Heart left ventricle (tissue), 16 donors: ENCODE data around the gene EPX. TPM values are rescaled to one million over a fixed set of nuclear protein-coding genes. Genes with fewer than 3 reads are reported as not detected.

Source experiments
- ATAC-seq, 4 donors: fragments of 200-7000 bp; cut with Tn5 transposase; one replicate each; pipeline ENCODE4 v1.9.1; 2020 to 2022; ENCODE audit warnings: moderate library complexity in 4 of 4, mild to moderate bottlenecking in 3 of 4, moderate number of reproducible peaks in 1 of 4
- DNase-seq, 5 donors: peaks; one replicate each; pipeline ENCODE4 v3.0.0-alpha.2; 2020
- H3K27ac ChIP-seq, 12 donors: fragments of 200-600 bp; sonication (generic) in 4 of 12; one replicate each; pipeline versions ENCODE4 v1.5.0 to v1.8.0; 2016 to 2022; ENCODE audit warnings: mild to moderate bottlenecking in 2 of 12
- H3K27me3 ChIP-seq, 9 donors: fragments of 200-600 bp; sonication (generic) in 2 of 9; one replicate each; pipeline versions ENCODE4 v1.5.1 to v1.8.0; 2016 to 2022; ENCODE audit warnings: mild to moderate bottlenecking in 3 of 9
- H3K36me3 ChIP-seq, 9 donors: fragments of 200-600 bp; sonication (generic) in 2 of 9; one replicate each; pipeline versions ENCODE4 v1.5.0 to v1.8.0; 2018 to 2022; ENCODE audit warnings: mild to moderate bottlenecking in 2 of 9
- H3K4me1 ChIP-seq, 12 donors: fragments of 200-600 bp; sonication (generic) in 4 of 12; one replicate each; pipeline versions ENCODE4 v1.5.0 to v1.8.0; 2016 to 2022; ENCODE audit warnings: mild to moderate bottlenecking in 3 of 12
- H3K4me3 ChIP-seq, 12 donors: fragments of 200-600 bp; sonication (generic) in 4 of 12; one replicate each; pipeline versions ENCODE4 v1.5.0 to v1.8.0; 2017 to 2022; ENCODE audit warnings: mild to moderate bottlenecking in 9 of 12, moderate library complexity in 4 of 12
- H3K9me3 ChIP-seq, 12 donors: fragments of 200-600 bp; sonication (generic) in 4 of 12; one replicate each; pipeline versions ENCODE4 v1.5.0 to v1.8.0; 2016 to 2022; ENCODE audit warnings: mild to moderate bottlenecking in 1 of 12
- POLR2A ChIP-seq, 2 donors: fragments of 450-650 bp; IDR thresholded peaks; one replicate each; pipeline ENCODE4 v1.6.1; 2017; ENCODE audit warnings: antibody characterized with exemption in 2 of 2, mild to moderate bottlenecking in 2 of 2, moderate library complexity in 2 of 2
- WGBS, 4 donors: extraction: QIAGEN DNeasy Blood & Tissue Kit in 2 of 4; methylation state at CpG; one replicate each; pipeline versions ENCODE4 v1.1.5 to v1.1.7; 2013 to 2018; 5-methylcytosine and 5-hydroxymethylcytosine counted together
- intact Hi-C, 10 donors: fragments of 100-400 bp; cut with DNase I; formaldehyde crosslinking; loops; one replicate each; pipeline versions ENCODE4 v1.11.1 to v1.14.2; 2022
- polyA plus RNA-seq, 2 donors: library from polyadenylated mRNA; stranded (reverse); fragments of 200-250 nt; gene quantifications; one replicate each; pipeline ENCODE4 v1.2.3, GENCODE V29; 2013
- total RNA-seq, 9 donors: library from RNA; depleted of rRNA in 2 of 9; stranded (reverse); fragments of >200 nt in 2 of 9; fragmentation: NEBNext Ultra II Directional in 3 of 9; extraction: Animal tissue kit (Norgen Biotek cat#: 25700) in 3 of 9; gene quantifications; one replicate each; pipeline versions ENCODE4 v1.1.0 to v1.2.4, GENCODE V29; 2016 to 2023
- TF ChIP-seq, protein P1 (sequence below), 12 donors: fragments of 200-600 bp; sonication (generic) in 4 of 12; IDR thresholded peaks; one replicate each; pipeline versions ENCODE4 v1.5.0 to v1.8.0; 2018 to 2022; ENCODE audit warnings: antibody characterized with exemption in 12 of 12, mild to moderate bottlenecking in 5 of 12
- donor health status: ischemic (EF 13 %, LVEDD 7.1; RV severe dilation, severe dysfunction).
- donor health status: healthy with polysubstance abuse.
- donor health status: DM: no; HTN: yes; CAD: no.
- donor health status: DM: no; HTN: no; CAD: no.
- donor health status: ischemic (EF 25% LVEDD 6.9; RV normal size, moderate dysfunction).
- donor health status: ischemic (EF 25% LVEDD 5.7; RV mildly dilated, moderate dysfunction).
- donor health status: healthy.
- donor health status: DM: yes; HTN: yes; CAD: no.
- donor health status: ischemic (EF 35%, LVEDD 5.7; RV mildly dilated, moderate dysfunction).
- donor health status: nonischemic (EF 11% LVEDD 7.7; RV severe dilation, severe dysfunction).
- donor health status: DM: yes; HTN: yes; CAD: no.
- donor health status: PGD.
- donor health status: ischemic (EF 29% LVEDD 5.4; RV normal size, mild dysfunction).
- donor health status: nonischemic (EF 23%, LVEDD 6.1; RV moderate dilation, normal function).

EPX gene
- total and polyA plus RNA-seq, 11 donors = not detected

DNA sequence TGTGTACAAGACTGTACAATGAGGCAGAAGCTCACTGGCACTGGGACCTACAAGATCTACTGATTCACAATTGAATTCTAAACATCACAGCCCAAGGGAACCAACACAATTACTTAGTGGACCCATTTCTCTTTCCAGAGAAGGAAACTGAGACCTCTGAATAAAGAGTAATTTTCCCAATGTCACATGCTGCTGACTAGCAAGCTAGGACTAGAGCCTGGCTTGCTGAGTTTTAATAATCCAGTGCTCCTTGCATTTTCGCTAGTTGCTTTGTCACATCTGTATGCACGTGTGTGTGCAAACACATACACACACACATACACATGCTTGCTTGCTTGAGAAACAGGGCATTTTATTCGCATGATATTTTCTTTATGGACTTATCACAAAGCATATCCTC lies 42.0 kb downstream of the EPX start:
- no peak for DNase-seq
- Histone ChIP-seq H3K4me3 (no peak overlapping the region), H3K9me3 (no peaks in the 10 kb centered on the region), H3K4me1 (peaks cover 0 to 18% (median 0%) of the 10 kb centered on the region in 12 donors), H3K27ac (no peak overlapping the region), H3K36me3 (no peaks in the 10 kb centered on the region), H3K27me3 (peaks cover 0 to 43% (median 4%) of the 10 kb centered on the region in 9 donors)
- 82 to 91% (median 84%) methylated on average over 3 of the region's 3 CpGs for WGBS, 4 donors
- TF ChIP-seq, protein P1, sequence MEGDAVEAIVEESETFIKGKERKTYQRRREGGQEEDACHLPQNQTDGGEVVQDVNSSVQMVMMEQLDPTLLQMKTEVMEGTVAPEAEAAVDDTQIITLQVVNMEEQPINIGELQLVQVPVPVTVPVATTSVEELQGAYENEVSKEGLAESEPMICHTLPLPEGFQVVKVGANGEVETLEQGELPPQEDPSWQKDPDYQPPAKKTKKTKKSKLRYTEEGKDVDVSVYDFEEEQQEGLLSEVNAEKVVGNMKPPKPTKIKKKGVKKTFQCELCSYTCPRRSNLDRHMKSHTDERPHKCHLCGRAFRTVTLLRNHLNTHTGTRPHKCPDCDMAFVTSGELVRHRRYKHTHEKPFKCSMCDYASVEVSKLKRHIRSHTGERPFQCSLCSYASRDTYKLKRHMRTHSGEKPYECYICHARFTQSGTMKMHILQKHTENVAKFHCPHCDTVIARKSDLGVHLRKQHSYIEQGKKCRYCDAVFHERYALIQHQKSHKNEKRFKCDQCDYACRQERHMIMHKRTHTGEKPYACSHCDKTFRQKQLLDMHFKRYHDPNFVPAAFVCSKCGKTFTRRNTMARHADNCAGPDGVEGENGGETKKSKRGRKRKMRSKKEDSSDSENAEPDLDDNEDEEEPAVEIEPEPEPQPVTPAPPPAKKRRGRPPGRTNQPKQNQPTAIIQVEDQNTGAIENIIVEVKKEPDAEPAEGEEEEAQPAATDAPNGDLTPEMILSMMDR (IDR thresholded peaks at IDR 0.05) = no peak
- no peak for TF ChIP-seq POLR2A (IDR thresholded peaks at IDR 0.05)
- intact Hi-C loops = no loop called here
- no peak for ATAC-seq

DNA sequence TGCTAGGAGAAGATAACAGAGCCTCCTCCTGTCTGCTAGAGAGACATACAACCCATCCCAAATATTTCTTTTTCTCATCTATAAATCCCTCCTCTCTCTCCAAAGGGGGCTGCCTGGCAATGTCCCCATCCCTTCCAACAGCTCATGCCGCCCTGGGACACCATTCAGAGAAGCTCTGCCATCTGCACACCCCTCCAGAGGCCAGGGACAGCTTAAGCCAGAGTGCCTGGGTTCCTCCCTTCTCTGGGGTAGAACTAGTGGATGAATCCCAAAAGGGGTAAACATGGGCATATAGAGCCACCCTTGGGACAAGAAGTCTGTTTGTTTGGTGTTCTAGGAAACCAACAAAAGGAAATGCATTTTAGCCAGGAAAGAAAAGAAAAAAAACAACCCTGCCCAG lies 43.3 kb downstream of the EPX start:
- H3K36me3 ChIP-seq = no peaks in the 10 kb centered on the region
- TF ChIP-seq, protein P1 (IDR thresholded peaks at IDR 0.05) = no peak
- no peak for TF ChIP-seq POLR2A (IDR thresholded peaks at IDR 0.05)
- no peak overlapping the region for H3K4me3 ChIP-seq
- DNase-seq (no peak), ATAC-seq (no peak)
- no peaks in the 10 kb centered on the region for H3K9me3 ChIP-seq
- H3K27me3 ChIP-seq = peaks cover 0 to 43% (median 8%) of the 10 kb centered on the region in 9 donors
- 50 to 79% (median 66%) methylated on average over 1 of the region's 1 CpG for WGBS, 4 donors
- no peak overlapping the region for H3K27ac ChIP-seq
- H3K4me1 ChIP-seq = peaks cover 0 to 18% (median 0%) of the 10 kb centered on the region in 12 donors
- intact Hi-C loops = no loop called here

DNA sequence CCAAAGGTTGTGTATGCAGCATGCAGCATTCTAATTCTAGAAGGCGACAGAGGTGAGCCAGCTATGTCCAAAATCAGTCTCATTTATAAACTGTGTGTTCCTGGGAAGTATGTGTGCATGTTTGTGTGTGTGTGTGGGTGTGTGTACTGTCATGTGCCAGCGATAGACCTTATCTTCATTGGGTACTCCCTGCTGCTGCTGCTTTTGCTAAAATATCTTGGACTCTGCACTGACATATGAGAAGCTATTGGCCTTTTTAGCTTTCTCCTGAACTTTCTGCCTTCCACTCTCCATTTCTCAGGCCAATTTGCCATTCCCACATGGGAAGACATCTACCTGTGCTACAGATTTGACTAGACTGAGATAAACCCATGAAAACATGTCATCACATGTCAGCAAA lies 43.9 kb downstream of the EPX start:
- Histone ChIP-seq H3K4me1 (peaks cover 0 to 18% (median 0%) of the 10 kb centered on the region in 12 donors), H3K9me3 (no peaks in the 10 kb centered on the region), H3K4me3 (no peak overlapping the region), H3K27me3 (peaks cover 0 to 48% (median 10%) of the 10 kb centered on the region in 9 donors), H3K27ac (no peak overlapping the region), H3K36me3 (no peaks in the 10 kb centered on the region)
- intact Hi-C loops = no loop called here
- TF ChIP-seq, protein P1 (IDR thresholded peaks at IDR 0.05) = no peak
- WGBS, 4 donors = 65 to 88% (median 67%) methylated on average over 2 of the region's 2 CpGs
- DNase-seq (no peak), ATAC-seq (no peak)

DNA sequence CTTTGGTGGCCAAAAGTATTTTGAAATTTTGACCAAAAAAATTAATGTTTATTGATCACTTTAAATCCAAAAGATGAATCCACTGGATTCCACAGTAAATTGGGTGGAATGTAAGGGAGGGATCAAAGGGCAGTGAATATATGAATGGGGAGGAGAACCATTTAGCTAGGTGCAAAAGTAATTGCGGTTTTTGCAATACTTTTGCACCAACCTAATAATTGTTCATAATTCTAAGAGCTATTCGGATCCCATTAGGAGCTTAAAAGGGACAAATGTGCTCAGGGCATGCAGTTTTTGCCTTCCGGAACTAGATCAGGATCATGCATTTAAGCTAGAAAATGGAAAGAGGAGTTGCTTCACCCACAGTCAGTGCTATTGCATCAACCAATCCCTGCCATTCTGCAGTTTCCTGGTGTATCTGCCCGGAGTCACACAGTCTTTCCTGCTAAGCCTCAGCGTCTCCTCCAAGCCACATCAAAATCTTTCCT lies 45.7 kb downstream of the EPX start, which contains the start of gene LPO:
Gene LPO (plus strand): TSS at position 438 of the 488 bp plus-strand sequence. CDS start 4,396 bp downstream, outside the sequence.
- Histone ChIP-seq H3K36me3 (no peaks in the 10 kb centered on the region), H3K4me1 (peaks cover 0 to 2% (median 0%) of the 10 kb centered on the region in 12 donors), H3K9me3 (no peaks in the 10 kb centered on the region), H3K27me3 (peaks cover 0 to 55% (median 13%) of the 10 kb centered on the region in 9 donors), H3K4me3 (no peak within 1 kb of the TSS), H3K27ac (no peak within 1 kb of the TSS)
- DNase-seq (no peak), ATAC-seq (no peak)
- WGBS, 4 donors = 67 to 80% (median 72%) methylated on average over 5 of the region's 5 CpGs
- intact Hi-C loops = no loop called here
- TF ChIP-seq, protein P1 (IDR thresholded peaks at IDR 0.05) = no peak
- TF ChIP-seq POLR2A (IDR thresholded peaks at IDR 0.05) = no peak
